ENCODE data around the gene L3MBTL3.
"Not testable (repeated sequence)": the region's sequence is repeated elsewhere in the genome, so short reads cannot be mapped to it uniquely, and the experiment has no call there.

The L3MBTL3 gene

DNA sequence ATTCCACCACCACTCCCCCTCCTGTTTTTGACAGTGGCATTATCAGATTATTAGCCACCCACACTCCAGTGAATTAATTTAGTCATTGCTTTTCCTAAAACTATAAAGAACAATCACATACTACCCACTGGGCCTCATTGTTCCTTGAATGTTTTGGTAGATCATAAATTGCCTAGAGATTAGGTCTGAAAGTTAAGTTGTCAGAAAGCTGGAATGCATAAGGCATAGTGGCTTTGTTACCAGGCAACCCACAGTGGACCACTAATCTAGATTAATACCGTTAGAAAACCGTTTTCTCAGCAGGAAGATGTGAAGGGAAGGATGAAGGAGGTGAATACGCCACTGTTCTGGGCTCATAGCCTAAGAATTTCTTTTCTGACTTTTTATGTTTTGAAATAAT, 128.7 kb downstream of the L3MBTL3 start:
- DNase-seq: no peak

- no peak for DNase-seq
These were observed 129.8 kb downstream of the L3MBTL3 start for GRCh38 chr6:130148181-130148580.

DNA sequence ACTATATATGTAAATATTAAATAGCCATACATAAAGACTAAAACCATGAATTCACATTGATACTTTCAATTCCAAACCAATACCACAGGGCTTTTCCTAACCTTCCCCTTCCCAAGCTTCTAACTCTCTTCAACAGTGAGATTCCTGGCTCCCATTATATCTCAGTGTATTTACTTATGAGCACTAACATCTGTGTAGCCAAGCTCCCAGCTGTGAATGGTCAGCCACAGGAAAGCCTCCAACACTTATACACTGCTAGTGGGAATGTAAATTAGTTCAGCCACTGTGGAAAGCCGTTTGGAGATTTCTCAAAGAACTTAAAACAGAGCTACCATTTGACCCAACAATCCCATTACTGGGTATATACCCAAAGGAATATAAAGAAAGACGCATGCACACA, 130.6 kb downstream of the L3MBTL3 start:
- DNase-seq: not testable (repeated sequence)

DNA sequence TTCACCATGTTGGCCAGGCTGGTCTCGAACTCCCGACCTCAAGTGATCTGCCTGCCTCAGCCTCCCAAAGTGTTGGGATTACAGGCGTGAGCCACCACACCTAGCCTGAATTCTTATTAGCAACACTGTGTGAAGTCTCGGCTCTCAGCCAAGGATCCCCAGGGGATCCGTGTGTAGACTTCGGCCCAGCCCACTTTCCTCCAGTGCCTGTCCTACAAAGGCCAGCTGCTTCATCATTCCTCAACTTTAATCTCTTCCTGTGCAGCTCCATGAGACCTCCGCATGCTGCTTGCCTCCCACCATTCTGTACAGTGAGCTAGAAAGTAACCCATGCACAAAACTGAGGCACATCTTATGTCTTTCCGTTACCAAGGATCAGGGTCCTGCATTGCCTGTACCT, 132.5 kb downstream of the L3MBTL3 start:
- DNase-seq: no peak

GRCh38 chr6:130152908-130153510, 134.6 kb downstream of the L3MBTL3 start:
- DNase-seq: no peak

GRCh38 chr6:130156908-130157307, 138.5 kb downstream of the L3MBTL3 start:
- DNase-seq: no peak

- no peak for DNase-seq
These were observed 139.7 kb downstream of the L3MBTL3 start for GRCh38 chr6:130158056-130158455.

DNA sequence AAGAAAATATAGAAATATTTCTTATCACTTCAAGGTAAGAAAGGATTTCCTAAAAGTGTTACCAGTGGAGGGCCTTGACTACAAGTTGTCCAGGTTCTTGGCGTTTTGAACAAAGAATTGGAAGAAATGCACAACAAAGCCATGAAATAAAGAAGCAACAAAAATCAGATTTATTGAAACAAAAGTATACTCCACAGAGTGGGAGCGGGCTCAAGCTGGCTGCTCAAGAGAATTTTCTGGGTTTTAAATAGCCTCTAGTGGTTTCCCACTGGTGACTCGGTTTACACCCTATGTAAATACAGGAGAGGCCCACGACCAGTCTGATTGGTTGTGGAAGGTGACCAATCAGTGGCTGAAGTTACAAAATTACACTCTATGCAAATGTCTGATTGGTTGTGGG, 140.2 kb downstream of the L3MBTL3 start:
- DNase-seq: no peak

GRCh38 chr6:130159956-130160355, 141.6 kb downstream of the L3MBTL3 start:
- no peak for DNase-seq

DNA sequence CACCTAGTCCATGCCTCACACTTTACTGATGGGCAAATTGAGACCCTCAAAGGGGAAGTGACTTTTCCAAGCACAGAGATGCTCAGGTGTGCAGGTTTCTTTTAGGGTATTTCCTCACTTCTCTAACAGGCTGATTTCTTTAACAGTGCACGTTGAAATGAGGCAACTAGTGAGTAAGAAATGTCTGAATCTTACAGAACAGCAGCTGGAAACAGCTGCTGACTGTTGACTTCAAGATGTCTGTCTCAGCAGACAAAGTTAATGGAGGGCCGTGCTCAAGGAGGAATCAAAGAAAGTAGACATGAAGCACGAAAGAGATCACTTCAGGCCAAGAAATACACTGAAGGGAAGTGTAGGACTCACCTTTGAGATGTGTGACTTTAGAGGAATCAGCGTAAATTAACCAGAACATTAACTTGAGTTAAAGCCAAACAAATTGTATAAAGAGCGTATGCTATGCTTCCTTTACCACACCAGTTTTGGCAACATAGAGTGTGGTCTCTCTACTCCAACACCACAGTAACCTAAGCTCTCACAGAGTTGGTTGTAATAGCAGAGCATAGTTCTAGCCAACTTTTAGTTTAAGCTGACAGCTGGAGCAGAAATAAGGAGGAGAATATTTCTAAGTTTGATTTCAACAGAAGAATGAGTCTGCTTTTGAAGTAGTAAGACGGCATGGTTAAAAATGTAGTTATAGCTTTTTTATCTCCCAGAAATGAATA, 143.5 kb downstream of the L3MBTL3 start:
- DNase-seq: no peak

- no peak for DNase-seq
These were observed 144.0 kb downstream of the L3MBTL3 start for GRCh38 chr6:130162421-130162820.

DNA sequence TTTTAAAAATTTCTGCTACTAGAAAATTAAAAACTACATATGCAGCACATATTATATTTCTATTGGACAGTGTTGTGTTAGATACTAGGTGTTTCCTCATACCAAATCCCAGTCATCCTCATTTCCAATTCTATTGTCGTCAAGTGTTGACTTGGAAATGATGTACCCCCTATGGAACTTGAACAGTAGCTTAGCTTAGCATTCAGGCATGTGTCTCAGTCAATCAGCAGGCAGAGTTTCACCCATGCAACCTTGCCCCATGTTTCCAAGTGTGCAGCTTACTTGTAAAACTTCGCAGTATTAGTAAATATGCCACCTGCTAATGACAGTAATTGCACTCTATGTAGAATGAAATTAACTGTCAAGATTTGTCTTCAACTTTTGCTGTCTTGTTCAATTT, 144.9 kb downstream of the L3MBTL3 start:
- DNase-seq: no peak

GRCh38 chr6:130164251-130164650, 145.9 kb downstream of the L3MBTL3 start:
- DNase-seq: no peak

- no peak for DNase-seq
These were observed 149.3 kb downstream of the L3MBTL3 start for GRCh38 chr6:130167655-130168054.

GRCh38 chr6:130170160-130170559, 151.8 kb downstream of the L3MBTL3 start:
- DNase-seq: not testable (repeated sequence)

DNA sequence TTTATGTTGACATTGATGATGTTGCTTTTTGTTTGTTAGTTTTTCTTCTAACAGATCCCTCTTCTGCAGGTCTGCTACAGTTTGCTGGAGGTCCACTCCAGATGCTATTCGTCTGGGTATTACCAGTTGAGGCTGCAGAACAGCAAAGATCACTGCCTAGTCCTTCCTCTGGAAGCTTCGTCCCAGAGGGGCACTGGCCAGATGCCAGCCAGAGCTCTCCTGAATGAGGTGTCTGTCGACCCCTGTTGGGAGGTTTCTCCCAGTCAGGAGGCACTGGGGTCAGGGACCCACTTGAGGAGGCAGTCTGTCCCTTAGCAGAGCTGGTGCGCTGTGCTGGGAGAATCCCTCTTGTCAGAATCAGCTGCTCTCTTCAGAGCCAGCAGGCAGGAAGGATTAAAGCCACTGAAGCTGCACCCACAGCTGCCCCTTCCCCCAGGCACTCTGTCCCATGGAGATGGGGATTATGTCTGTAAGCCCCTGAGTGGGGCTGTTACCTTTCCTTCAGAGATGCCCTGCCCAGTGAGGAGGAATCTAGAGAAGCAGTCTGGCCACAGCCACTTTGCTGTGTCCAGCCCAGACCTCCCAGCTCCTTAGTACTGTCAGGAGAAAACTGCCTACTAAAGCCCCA, 155.1 kb downstream of the L3MBTL3 start:
- DNase-seq: not testable (repeated sequence)

DNA sequence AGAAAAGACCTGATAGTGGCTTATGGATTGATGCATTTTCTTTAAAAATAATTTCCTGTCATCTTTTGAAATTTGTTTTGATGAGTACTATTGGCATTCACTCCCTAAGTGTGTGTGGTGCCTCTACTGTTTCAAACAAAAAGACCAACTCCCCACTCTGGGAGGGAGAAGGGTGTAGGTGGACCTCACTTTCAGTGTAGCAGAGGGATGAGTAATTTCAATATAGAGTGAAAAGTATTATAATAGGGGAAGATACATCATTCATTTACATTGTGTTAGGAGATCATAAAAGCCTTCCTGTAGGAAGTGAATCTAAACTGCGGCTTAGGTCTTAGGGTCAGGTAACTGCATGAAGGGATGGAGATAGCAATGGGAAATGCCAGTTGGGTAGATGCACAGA, 158.0 kb downstream of the L3MBTL3 start:
- DNase-seq: no peak

DNA sequence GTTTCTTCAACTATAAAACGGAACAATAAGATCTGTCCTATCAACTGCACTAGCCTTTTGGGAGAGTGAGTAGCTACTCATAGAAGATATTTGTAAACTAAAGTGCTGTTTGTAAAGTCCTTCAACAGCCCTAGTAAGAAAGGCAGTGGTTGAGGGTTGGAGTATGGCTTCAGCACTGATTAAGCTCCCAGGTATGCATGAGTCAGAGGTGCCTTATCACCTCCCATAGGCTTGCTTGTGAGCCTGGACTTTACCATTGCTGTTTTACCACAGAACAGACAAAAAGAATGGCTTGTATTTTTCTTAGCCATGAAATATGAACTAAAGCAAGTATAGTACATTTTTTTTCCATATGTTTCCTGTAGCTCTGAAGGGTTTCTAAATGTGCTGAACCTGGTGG, 160.3 kb downstream of the L3MBTL3 start:
- no peak for DNase-seq

- no peak for DNase-seq
These were observed 164.1 kb downstream of the L3MBTL3 start for GRCh38 chr6:130182466-130182865.

DNA sequence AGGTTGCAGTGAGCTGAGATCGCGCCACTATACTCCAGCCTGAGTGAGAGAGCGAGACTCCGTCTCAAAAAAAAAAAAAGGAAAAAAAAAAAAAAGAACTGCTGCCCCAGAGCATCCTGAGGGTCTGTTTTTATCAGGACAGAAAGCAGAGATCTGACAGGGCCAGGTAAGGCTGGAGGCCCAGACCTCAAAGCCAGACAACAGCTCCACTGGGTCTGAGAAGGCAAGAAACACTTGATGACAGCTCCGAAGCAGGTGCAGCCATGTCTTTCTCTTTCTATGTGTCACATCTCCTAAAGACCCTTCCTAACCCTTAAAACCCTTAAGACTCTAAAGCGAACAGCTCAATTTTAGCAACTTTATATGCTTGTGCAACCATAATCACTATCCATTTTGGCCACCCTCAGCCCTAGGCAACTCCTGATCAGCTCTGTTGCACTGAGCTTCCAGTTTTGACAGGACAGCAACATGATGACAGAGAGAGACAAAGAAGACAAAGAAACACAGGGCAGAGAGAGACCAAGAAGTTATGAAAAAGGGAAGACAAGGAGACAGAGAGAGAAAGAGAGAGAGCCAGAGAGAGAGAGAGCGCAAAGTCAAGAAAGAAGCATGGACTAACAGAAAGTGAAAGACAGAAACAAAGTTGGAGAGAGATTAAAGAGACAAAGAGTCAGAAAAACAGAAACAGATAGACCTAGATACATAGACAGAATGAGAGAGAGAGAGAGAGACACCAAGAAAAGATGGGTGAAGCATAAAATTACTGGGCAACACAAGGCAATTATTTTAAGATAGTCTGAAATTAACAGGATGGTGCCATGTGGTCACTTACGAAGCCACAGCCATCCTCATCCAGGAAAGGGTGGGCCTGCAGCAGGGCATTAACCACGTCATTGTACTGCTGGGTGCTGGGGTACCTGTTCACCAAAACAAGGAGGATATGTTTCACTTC, 165.2 kb downstream of the L3MBTL3 start:
- DNase-seq: no peak

DNA sequence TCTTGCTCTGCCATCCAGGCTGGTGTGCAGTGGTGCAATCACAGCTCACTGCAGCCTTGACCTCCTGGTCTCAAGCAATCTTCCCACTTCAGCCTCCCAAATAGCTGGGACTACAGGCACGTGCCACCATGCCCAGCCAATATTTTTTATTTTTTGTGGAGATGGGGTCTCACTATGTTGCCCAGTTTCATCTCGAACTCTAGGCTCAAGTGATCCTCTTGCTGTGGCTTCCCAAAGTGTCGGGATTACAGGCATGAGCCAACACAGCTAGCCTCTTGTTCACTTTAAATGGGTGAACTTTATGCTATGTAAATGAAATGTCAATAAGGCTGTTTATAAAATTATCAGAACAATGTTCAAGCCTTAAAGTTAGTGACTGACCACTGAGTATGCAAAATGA, 167.3 kb downstream of the L3MBTL3 start:
- no peak for DNase-seq

GRCh38 chr6:130187335-130188206, 169.2 kb downstream of the L3MBTL3 start:
- no peak for DNase-seq
